ENCODE measurements around the gene KRT13. TPM values are rescaled to one million over a fixed set of nuclear protein-coding genes. Genes with fewer than 3 reads are reported as not detected.

Gene KRT13
- total and polyA plus RNA-seq, 9 of the 15 experiments (the other 6 are each of a cell fraction or from before 2014, with no cell fraction given): 0.11 to 1.1 (median 0.24) TPM; not detected in 3

Small RNAs within 50 kb of the gene (microRNA-seq; reads per million reads assigned to microRNA genes)
- not detected for gene MIR6510 (ENCODE audit: borderline microRNAs expressed)

Small RNAs within 50 kb of the gene (small RNA-seq; reads per million reads assigned to genes)
- 0.29 reads per million for gene RNU2-32P

Other genes with a start within 250 kb of the KRT13 start
Only the 7 nearest of the 23 such genes appear.
- not detected in 2 replicates for gene KRT38, start 64.6 kb downstream of the KRT13 start, total RNA-seq (2014; rRNA removed)
- not detected in 2 replicates for gene KRT38, start 64.6 kb downstream of the KRT13 start, total RNA-seq (2014; rRNA removed; fragmentation: Illumina TruSeq; extraction: Trizol)
- gene KRT38, start 64.6 kb downstream of the KRT13 start, total RNA-seq (2015; rRNA removed; fragmentation: Illumina TruSeq; extraction: Trizol): not detected in 2 replicates
- gene KRT38, start 64.6 kb downstream of the KRT13 start, total RNA-seq (2021): not detected in 2 replicates
- not detected in 2 replicates for gene KRT38, start 64.6 kb downstream of the KRT13 start, polyA plus RNA-seq (2011; rRNA removed)
- gene KRT38, start 64.6 kb downstream of the KRT13 start, polyA plus RNA-seq (2014; fragmentation: Illumina TruSeq; extraction: Trizol): not detected in 2 replicates
- gene KRT38, start 64.6 kb downstream of the KRT13 start, polyA plus RNA-seq (2014; fragmentation: Nextera tagmentation; extraction: Ambion mirVana): not detected
- not detected in 2 replicates for gene KRT38, start 64.6 kb downstream of the KRT13 start, polyA plus RNA-seq (2014; rRNA removed)
- gene KRT32, start 38.2 kb downstream of the KRT13 start, total RNA-seq (2014; rRNA removed): not detected in 2 replicates
- not detected in 2 replicates for gene KRT32, start 38.2 kb downstream of the KRT13 start, total RNA-seq (2014; rRNA removed; fragmentation: Illumina TruSeq; extraction: Trizol)
- not detected in 2 replicates for gene KRT32, start 38.2 kb downstream of the KRT13 start, total RNA-seq (2015; rRNA removed; fragmentation: Illumina TruSeq; extraction: Trizol)
- gene KRT32, start 38.2 kb downstream of the KRT13 start, total RNA-seq (2021): not detected in 2 replicates
- not detected in 2 replicates for gene KRT32, start 38.2 kb downstream of the KRT13 start, polyA plus RNA-seq (2011; rRNA removed)
- gene KRT32, start 38.2 kb downstream of the KRT13 start, polyA plus RNA-seq (2014; fragmentation: Illumina TruSeq; extraction: Trizol): not detected in 2 replicates
- not detected for gene KRT32, start 38.2 kb downstream of the KRT13 start, polyA plus RNA-seq (2014; fragmentation: Nextera tagmentation; extraction: Ambion mirVana)
- not detected in 2 replicates for gene KRT32, start 38.2 kb downstream of the KRT13 start, polyA plus RNA-seq (2014; rRNA removed)
- not detected in 2 replicates for gene KRT35, start 24.5 kb downstream of the KRT13 start, total RNA-seq (2014; rRNA removed)
- gene KRT35, start 24.5 kb downstream of the KRT13 start, total RNA-seq (2014; rRNA removed; fragmentation: Illumina TruSeq; extraction: Trizol): not detected in 2 replicates
- gene KRT35, start 24.5 kb downstream of the KRT13 start, total RNA-seq (2015; rRNA removed; fragmentation: Illumina TruSeq; extraction: Trizol): not detected in 2 replicates
- gene KRT35, start 24.5 kb downstream of the KRT13 start, total RNA-seq (2021): not detected in 2 replicates
- not detected in 2 replicates for gene KRT35, start 24.5 kb downstream of the KRT13 start, polyA plus RNA-seq (2011; rRNA removed)
- gene KRT35, start 24.5 kb downstream of the KRT13 start, polyA plus RNA-seq (2014; fragmentation: Illumina TruSeq; extraction: Trizol): not detected in 2 replicates
- not detected for gene KRT35, start 24.5 kb downstream of the KRT13 start, polyA plus RNA-seq (2014; fragmentation: Nextera tagmentation; extraction: Ambion mirVana)
- gene KRT35, start 24.5 kb downstream of the KRT13 start, polyA plus RNA-seq (2014; rRNA removed): not detected in 2 replicates
- gene KRT36, start 15.7 kb downstream of the KRT13 start, total RNA-seq (2014; rRNA removed): not detected in 2 replicates
- not detected in 2 replicates for gene KRT36, start 15.7 kb downstream of the KRT13 start, total RNA-seq (2014; rRNA removed; fragmentation: Illumina TruSeq; extraction: Trizol)
- not detected in 2 replicates for gene KRT36, start 15.7 kb downstream of the KRT13 start, total RNA-seq (2015; rRNA removed; fragmentation: Illumina TruSeq; extraction: Trizol)
- gene KRT36, start 15.7 kb downstream of the KRT13 start, total RNA-seq (2021): not detected in 2 replicates
- gene KRT36, start 15.7 kb downstream of the KRT13 start, polyA plus RNA-seq (2011; rRNA removed): 0.04 TPM in 2 replicates
- not detected in 2 replicates for gene KRT36, start 15.7 kb downstream of the KRT13 start, polyA plus RNA-seq (2014; fragmentation: Illumina TruSeq; extraction: Trizol)
- not detected for gene KRT36, start 15.7 kb downstream of the KRT13 start, polyA plus RNA-seq (2014; fragmentation: Nextera tagmentation; extraction: Ambion mirVana)
- gene KRT36, start 15.7 kb downstream of the KRT13 start, polyA plus RNA-seq (2014; rRNA removed): not detected in 2 replicates
- gene KRT15, start 13.3 kb upstream of the KRT13 start, total RNA-seq (2014; rRNA removed): 0.37 and 2.4 TPM in 2 replicates
- 0.44 and 0.89 TPM in 2 replicates for gene KRT15, start 13.3 kb upstream of the KRT13 start, total RNA-seq (2014; rRNA removed; fragmentation: Illumina TruSeq; extraction: Trizol)
- gene KRT15, start 13.3 kb upstream of the KRT13 start, total RNA-seq (2015; rRNA removed; fragmentation: Illumina TruSeq; extraction: Trizol): 0.29 and 0.68 TPM in 2 replicates
- 0.34 and 0.95 TPM in 2 replicates for gene KRT15, start 13.3 kb upstream of the KRT13 start, total RNA-seq (2021)
- 2.1 and 4.4 TPM in 2 replicates for gene KRT15, start 13.3 kb upstream of the KRT13 start, polyA plus RNA-seq (2011; rRNA removed)
- 0.49 and 1.1 TPM in 2 replicates for gene KRT15, start 13.3 kb upstream of the KRT13 start, polyA plus RNA-seq (2014; fragmentation: Illumina TruSeq; extraction: Trizol)
- under 1 TPM; 0.28 to 0.60 TPM for gene KRT15, start 13.3 kb upstream of the KRT13 start, polyA plus RNA-seq (2014; fragmentation: Nextera tagmentation; extraction: Ambion mirVana)
- gene KRT15, start 13.3 kb upstream of the KRT13 start, polyA plus RNA-seq (2014; rRNA removed): 0.56 and 2.0 TPM in 2 replicates
- 120 and 137 TPM in 2 replicates for gene KRT19, start 22.7 kb upstream of the KRT13 start, total RNA-seq (2014; rRNA removed)
- gene KRT19, start 22.7 kb upstream of the KRT13 start, total RNA-seq (2014; rRNA removed; fragmentation: Illumina TruSeq; extraction: Trizol): 25.8 and 41.2 TPM in 2 replicates
- 91.7 and 92.6 TPM in 2 replicates for gene KRT19, start 22.7 kb upstream of the KRT13 start, total RNA-seq (2015; rRNA removed; fragmentation: Illumina TruSeq; extraction: Trizol)
- 151 TPM in 2 replicates for gene KRT19, start 22.7 kb upstream of the KRT13 start, total RNA-seq (2021)
- 96.3 and 121 TPM in 2 replicates for gene KRT19, start 22.7 kb upstream of the KRT13 start, polyA plus RNA-seq (2011; rRNA removed)
- gene KRT19, start 22.7 kb upstream of the KRT13 start, polyA plus RNA-seq (2014; fragmentation: Illumina TruSeq; extraction: Trizol): 66.5 and 76.7 TPM in 2 replicates
- 10 to 100 TPM; 18.5 to 21.5 TPM for gene KRT19, start 22.7 kb upstream of the KRT13 start, polyA plus RNA-seq (2014; fragmentation: Nextera tagmentation; extraction: Ambion mirVana)
- 80.2 and 104 TPM in 2 replicates for gene KRT19, start 22.7 kb upstream of the KRT13 start, polyA plus RNA-seq (2014; rRNA removed)
- gene KRT9, start 66.4 kb upstream of the KRT13 start, total RNA-seq (2014; rRNA removed): not detected in 2 replicates
- gene KRT9, start 66.4 kb upstream of the KRT13 start, total RNA-seq (2014; rRNA removed; fragmentation: Illumina TruSeq; extraction: Trizol): not detected in 2 replicates
- not detected in 2 replicates for gene KRT9, start 66.4 kb upstream of the KRT13 start, total RNA-seq (2015; rRNA removed; fragmentation: Illumina TruSeq; extraction: Trizol)
- gene KRT9, start 66.4 kb upstream of the KRT13 start, total RNA-seq (2021): not detected in 2 replicates
- gene KRT9, start 66.4 kb upstream of the KRT13 start, polyA plus RNA-seq (2011; rRNA removed): not detected in 2 replicates
- gene KRT9, start 66.4 kb upstream of the KRT13 start, polyA plus RNA-seq (2014; fragmentation: Illumina TruSeq; extraction: Trizol): not detected in 2 replicates
- gene KRT9, start 66.4 kb upstream of the KRT13 start, polyA plus RNA-seq (2014; fragmentation: Nextera tagmentation; extraction: Ambion mirVana): under 1 TPM in 1 of 2 experiments, not detected in 1; 0.03 TPM
- gene KRT9, start 66.4 kb upstream of the KRT13 start, polyA plus RNA-seq (2014; rRNA removed): not detected in 2 replicates